Activated T-cell treated with anti-CD3 and anti-CD28 coated beads, Interleukin-2, amount 50 U/mL, for 4 hours (primary cell): Measurements from ENCODE around the gene KCNAB3. TPM values are rescaled to one million over a fixed set of nuclear protein-coding genes. Genes with fewer than 3 reads are reported as not detected.

Source experiments
- ATAC-seq, 2 donors: fragments of 200-7000 bp; cut with Tn5 transposase; one replicate each; pipeline ENCODE4 v1.10.0; 2021
- DNase-seq: peaks from one replicate; pipeline ENCODE4 v3.0.0-alpha.2; 2020
- H3K27me3 Mint-ChIP-seq: one replicate; pipeline ENCODE4 v1.8.0; 2021; ENCODE audit warnings: low read depth, mixed read lengths
- H3K36me3 Mint-ChIP-seq: one replicate; pipeline ENCODE4 v1.8.0; 2022; ENCODE audit warnings: mixed read lengths; ENCODE audit not compliant: insufficient read depth
- H3K4me1 Mint-ChIP-seq: one replicate; pipeline ENCODE4 v1.8.0; 2021; ENCODE audit warnings: low read depth, mixed read lengths
- H3K4me3 Mint-ChIP-seq: one replicate; pipeline ENCODE4 v1.8.0; 2021; ENCODE audit warnings: mild to moderate bottlenecking, moderate library complexity, mixed read lengths
- H3K9me3 Mint-ChIP-seq: one replicate; pipeline ENCODE4 v1.8.0; 2021; ENCODE audit warnings: mixed read lengths
- total RNA-seq, 3 donors: library from RNA; stranded (reverse); gene quantifications; one replicate each; pipeline ENCODE4 v1.2.1, GENCODE V29; 2021

The KCNAB3 gene
- total RNA-seq, 3 donors from 2014 or later = 10.3 to 11.5 (median 11.4) TPM

GRCh38 chr17:7883781-7884386, 45.8 kb downstream of the KCNAB3 start:
- peaks cover 3% of the 10 kb centered on the region for H3K4me1 Mint-ChIP-seq
- no peaks in the 10 kb centered on the region for H3K36me3 Mint-ChIP-seq
- no peak for ATAC-seq
- DNase-seq = peak; percentile 23
- H3K27me3 Mint-ChIP-seq = no peaks in the 10 kb centered on the region
- peak overlapping the region; percentile 75 for H3K4me3 Mint-ChIP-seq
- H3K9me3 Mint-ChIP-seq = no peaks in the 10 kb centered on the region

GRCh38 chr17:7882629-7883028, 47.0 kb downstream of the KCNAB3 start:
- H3K9me3 Mint-ChIP-seq = no peaks in the 10 kb centered on the region
- H3K27me3 Mint-ChIP-seq = no peaks in the 10 kb centered on the region
- H3K36me3 Mint-ChIP-seq = no peaks in the 10 kb centered on the region
- H3K4me3 Mint-ChIP-seq = no peak overlapping the region
- ATAC-seq = no peak
- H3K4me1 Mint-ChIP-seq = peaks cover 3% of the 10 kb centered on the region
- no peak for DNase-seq

GRCh38 chr17:7882068-7882467, 47.6 kb downstream of the KCNAB3 start:
- H3K36me3 Mint-ChIP-seq = no peaks in the 10 kb centered on the region
- peaks cover 4% of the 10 kb centered on the region for H3K4me1 Mint-ChIP-seq
- no peak for DNase-seq
- no peaks in the 10 kb centered on the region for H3K27me3 Mint-ChIP-seq
- no peak for ATAC-seq
- H3K4me3 Mint-ChIP-seq = no peak overlapping the region
- no peaks in the 10 kb centered on the region for H3K9me3 Mint-ChIP-seq

GRCh38 chr17:7881276-7882054, 48.2 kb downstream of the KCNAB3 start:
- H3K27me3 Mint-ChIP-seq = no peaks in the 10 kb centered on the region
- no peak for DNase-seq
- peaks cover 4% of the 10 kb centered on the region for H3K4me1 Mint-ChIP-seq

GRCh38 chr17:7880076-7880868, 49.4 kb downstream of the KCNAB3 start:
- Mint-ChIP-seq H3K4me3 (no peak overlapping the region), H3K36me3 (peaks cover 6% of the 10 kb centered on the region), H3K27me3 (no peaks in the 10 kb centered on the region)

More at GRCh38 chr17:7881276-7882054, 48.2 kb downstream of the KCNAB3 start:
- H3K36me3 Mint-ChIP-seq = peaks cover under 1% of the 10 kb centered on the region
- no peak for ATAC-seq
- H3K4me3 Mint-ChIP-seq = no peak overlapping the region
- no peaks in the 10 kb centered on the region for H3K9me3 Mint-ChIP-seq

GRCh38 chr17:7878234-7878633, 51.4 kb downstream of the KCNAB3 start:
- no peak for ATAC-seq
- Mint-ChIP-seq H3K4me1 (peaks cover 6% of the 10 kb centered on the region), H3K4me3 (no peak overlapping the region), H3K27me3 (no peaks in the 10 kb centered on the region), H3K9me3 (no peaks in the 10 kb centered on the region), H3K36me3 (peaks cover 8% of the 10 kb centered on the region)
- no peak for DNase-seq

More at GRCh38 chr17:7880076-7880868, 49.4 kb downstream of the KCNAB3 start:
- no peaks in the 10 kb centered on the region for H3K9me3 Mint-ChIP-seq
- H3K4me1 Mint-ChIP-seq = peaks cover 6% of the 10 kb centered on the region
- DNase-seq (no peak), ATAC-seq (no peak)

GRCh38 chr17:7875804-7876370, 53.8 kb downstream of the KCNAB3 start:
- Mint-ChIP-seq H3K27me3 (no peaks in the 10 kb centered on the region), H3K4me1 (peaks cover 8% of the 10 kb centered on the region), H3K9me3 (no peaks in the 10 kb centered on the region), H3K4me3 (no peak overlapping the region), H3K36me3 (peaks cover 13% of the 10 kb centered on the region)
- no peak for ATAC-seq
- DNase-seq = no peak

- ATAC-seq = no peak
- H3K36me3 Mint-ChIP-seq = peaks cover 13% of the 10 kb centered on the region
- H3K4me3 Mint-ChIP-seq = no peak overlapping the region
- H3K27me3 Mint-ChIP-seq = no peaks in the 10 kb centered on the region
- no peak for DNase-seq
- H3K4me1 Mint-ChIP-seq = peaks cover 18% of the 10 kb centered on the region
- no peaks in the 10 kb centered on the region for H3K9me3 Mint-ChIP-seq
These were observed 56.6 kb downstream of the KCNAB3 start for GRCh38 chr17:7873051-7873450.

Other genes starting within 250 kb of the KCNAB3 start
- 100 to 1,000 TPM in 1 of 3 donors, 10 to 100 TPM in 2; 93.0 to 106 (median 98.9) TPM for gene TP53, start 242.4 kb downstream of the KCNAB3 start, total RNA-seq
- gene WRAP53, start 241.4 kb downstream of the KCNAB3 start, total RNA-seq = 10 to 100 TPM; 27.3 to 34.9 (median 34.3) TPM
- gene EFNB3, start 224.7 kb downstream of the KCNAB3 start, total RNA-seq = under 1 TPM in 1 of 3 donors, not detected in 2; 0.08 TPM
- gene DNAH2, start 212.1 kb downstream of the KCNAB3 start, total RNA-seq = not detected
- gene KDM6B, start 95.6 kb downstream of the KCNAB3 start, total RNA-seq = 100 to 1,000 TPM; 187 to 226 (median 206) TPM
- 10 to 100 TPM in 1 of 3 donors, 1 to 10 TPM in 2; 8.9 to 11.1 (median 9.9) TPM for gene TMEM88, start 74.8 kb downstream of the KCNAB3 start, total RNA-seq
- 10 to 100 TPM; 40.4 to 47.5 (median 41.5) TPM for gene NAA38, start 72.3 kb downstream of the KCNAB3 start, total RNA-seq
- 10 to 100 TPM; 19.7 to 20.8 (median 20.6) TPM for gene CYB5D1, start 71.9 kb downstream of the KCNAB3 start, total RNA-seq
- gene CHD3, start 41.1 kb downstream of the KCNAB3 start, total RNA-seq = 100 to 1,000 TPM; 117 to 127 (median 123) TPM
- 1 to 10 TPM; 4.7 to 5.5 (median 5.0) TPM for gene RNF227, start 13.6 kb downstream of the KCNAB3 start, total RNA-seq
- gene TRAPPC1, start 2.1 kb upstream of the KCNAB3 start, total RNA-seq = 100 to 1,000 TPM; 123 to 134 (median 124) TPM
- gene CNTROB, start 2.4 kb upstream of the KCNAB3 start, total RNA-seq = 10 to 100 TPM; 31.8 to 37.1 (median 34.6) TPM
- under 1 TPM in 1 of 3 donors, not detected in 2; 0.46 TPM for gene GUCY2D, start 72.8 kb upstream of the KCNAB3 start, total RNA-seq
- gene ALOX15B, start 109.2 kb upstream of the KCNAB3 start, total RNA-seq = under 1 TPM in 1 of 3 donors, not detected in 2; 0.14 TPM
- 1 to 10 TPM in 1 of 3 donors, under 1 TPM in 2; 0.81 to 1.6 (median 0.95) TPM for gene ALOX12B, start 157.9 kb upstream of the KCNAB3 start, total RNA-seq
- not detected for gene ALOXE3, start 188.7 kb upstream of the KCNAB3 start, total RNA-seq
- 1 to 10 TPM; 1.2 to 1.7 (median 1.4) TPM for gene HES7, start 194.2 kb upstream of the KCNAB3 start, total RNA-seq
- 10 to 100 TPM; 30.4 to 36.9 (median 36.7) TPM for gene PER1, start 222.5 kb upstream of the KCNAB3 start, total RNA-seq
- gene VAMP2, start 233.1 kb upstream of the KCNAB3 start, total RNA-seq = 10 to 100 TPM; 49.6 to 67.5 (median 59.7) TPM
- gene TMEM107, start 246.5 kb upstream of the KCNAB3 start, total RNA-seq = 10 to 100 TPM; 11.9 to 18.6 (median 18.1) TPM